Measurements from ENCODE around the gene MMP7. TPM values are rescaled to one million over a fixed set of nuclear protein-coding genes. Genes with fewer than 3 reads are reported as not detected.
A peak's percentile ranks its signal among the peaks of the same experiment; 100 is the strongest.

The MMP7 gene
- total and polyA plus RNA-seq, 7 experiments from 2014 or later: not detected

- Histone ChIP-seq H3K27ac (ENCODE audit: low read depth, low read length) (peak overlapping the region; percentile 24), H3K36me3 (ENCODE audit: control insufficient read depth in 2 of 3, insufficient read depth in 3 of 3, low read length in 3 of 3) (no peaks in the 10 kb centered on the region), H3K4me1 (ENCODE audit: control insufficient read depth in 2 of 2, insufficient read depth in 2 of 2, low read length in 2 of 2) (peaks cover 21 to 28% of the 10 kb centered on the region in 2 donors), H3K4me3 (ENCODE audit: low read length) (peak overlapping the region; percentile 34), H3K27me3 (ENCODE audit: control insufficient read depth in 2 of 2, insufficient read depth in 2 of 2, low read length in 2 of 2) (no peaks in the 10 kb centered on the region), H3K9me3 (ENCODE audit: control insufficient read depth in 2 of 3, low read length in 3 of 3) (no peaks in the 10 kb centered on the region)
- ATAC-seq (peak; percentile 62), DNase-seq (peak in 6 of 9 donors; percentile 7 to 33 (median 27))
- peak overlapping the region in 8 of 10 donors; percentile 1 to 79 (median 62) for H3K4me3 Mint-ChIP-seq
- H3K36me3 Mint-ChIP-seq: peaks cover 0 to 8% (median 0%) of the 10 kb centered on the region in 5 donors
- H3K27me3 Mint-ChIP-seq: peaks cover 0 to 2% (median 0%) of the 10 kb centered on the region in 5 donors
- peaks cover 27 to 50% (median 45%) of the 10 kb centered on the region in 7 donors for H3K4me1 Mint-ChIP-seq
- peaks cover 0 to 2% (median 0%) of the 10 kb centered on the region in 11 donors for H3K9me3 Mint-ChIP-seq
- ChIA-PET POLR2A (interaction anchor here (0.6 to 1.0 kb wide), 2 partner anchors 108 to 217 kb away, joined by 3 read pairs; no protein-coding TSS in a partner anchor), CTCF (interaction anchor here (0.7 to 1.8 kb wide), 3 partner anchors 47 to 266 kb away, joined by 3 to 4 read pairs (median 3); no protein-coding TSS in a partner anchor)
- peak overlapping the region; percentile 48 to 89 (median 77) for H3K27ac Mint-ChIP-seq
- intact Hi-C loops (cut with micrococcal nuclease): loop anchor here (1.0 to 5.0 kb wide), 6 partner anchors 17 to 243 kb away; partner anchors contain the start of genes BIRC2 (in 1 of the 2), BIRC3 (in 1 of the 2) and TMEM123 (in 1 of the 2)
Observed at GRCh38 chr11:102559839-102560238, 29.3 kb upstream of the MMP7 start.

GRCh38 chr11:102555091-102555490 is 24.5 kb upstream of the MMP7 start:
- ChIA-PET CTCF (no interaction called here), POLR2A (no interaction called here)
- H3K4me1 ChIP-seq (ENCODE audit: control insufficient read depth in 2 of 2, insufficient read depth in 2 of 2, low read length in 2 of 2): peaks cover 6 to 11% of the 10 kb centered on the region in 2 donors
- H3K27ac ChIP-seq (ENCODE audit: low read depth, low read length): no peak overlapping the region
- DNase-seq (no peak), ATAC-seq (no peak)
- H3K36me3 ChIP-seq (ENCODE audit: control insufficient read depth in 2 of 3, insufficient read depth in 3 of 3, low read length in 3 of 3): no peaks in the 10 kb centered on the region
- Mint-ChIP-seq H3K36me3 (peaks cover 0 to 5% (median 0%) of the 10 kb centered on the region in 5 donors), H3K4me1 (peaks cover 8 to 13% (median 12%) of the 10 kb centered on the region in 7 donors), H3K27me3 (peaks cover 0 to 9% (median 0%) of the 10 kb centered on the region in 5 donors), H3K27ac (no peak overlapping the region), H3K4me3 (no peak overlapping the region), H3K9me3 (peaks cover 0 to 2% (median 0%) of the 10 kb centered on the region in 11 donors)
- intact Hi-C loops (cut with micrococcal nuclease): no loop called here
- no peaks in the 10 kb centered on the region for H3K27me3 ChIP-seq (ENCODE audit: control insufficient read depth in 2 of 2, insufficient read depth in 2 of 2, low read length in 2 of 2)
- H3K4me3 ChIP-seq (ENCODE audit: low read length): no peak overlapping the region
- no peaks in the 10 kb centered on the region for H3K9me3 ChIP-seq (ENCODE audit: control insufficient read depth in 2 of 3, low read length in 3 of 3)

GRCh38 chr11:102553835-102554282 is 23.3 kb upstream of the MMP7 start:
- Mint-ChIP-seq H3K4me1 (peaks cover 0 to under 1% (median 0%) of the 10 kb centered on the region in 7 donors), H3K27me3 (peaks cover 0 to 9% (median 0%) of the 10 kb centered on the region in 5 donors), H3K27ac (no peak overlapping the region), H3K4me3 (no peak overlapping the region), H3K36me3 (peaks cover 0 to 2% (median 0%) of the 10 kb centered on the region in 5 donors), H3K9me3 (peaks cover 0 to 2% (median 0%) of the 10 kb centered on the region in 11 donors)
- ChIA-PET POLR2A (no interaction called here), CTCF (no interaction called here)
- DNase-seq: no peak
- Histone ChIP-seq H3K27ac (ENCODE audit: low read depth, low read length) (no peak overlapping the region), H3K4me3 (ENCODE audit: low read length) (no peak overlapping the region), H3K4me1 (ENCODE audit: control insufficient read depth in 2 of 2, insufficient read depth in 2 of 2, low read length in 2 of 2) (no peaks in the 10 kb centered on the region), H3K27me3 (ENCODE audit: control insufficient read depth in 2 of 2, insufficient read depth in 2 of 2, low read length in 2 of 2) (no peaks in the 10 kb centered on the region), H3K36me3 (ENCODE audit: control insufficient read depth in 2 of 3, insufficient read depth in 3 of 3, low read length in 3 of 3) (no peaks in the 10 kb centered on the region), H3K9me3 (ENCODE audit: control insufficient read depth in 2 of 3, low read length in 3 of 3) (no peaks in the 10 kb centered on the region)
- ATAC-seq: no peak
- intact Hi-C loops (cut with micrococcal nuclease): no loop called here

- CTCF ChIA-PET: no interaction called here
- intact Hi-C loops (cut with micrococcal nuclease): no loop called here
- no peaks in the 10 kb centered on the region for H3K4me1 Mint-ChIP-seq
- DNase-seq (no peak), ATAC-seq (no peak)
- no peak overlapping the region for H3K4me3 ChIP-seq (ENCODE audit: low read length)
- H3K27me3 Mint-ChIP-seq: peaks cover 0 to 12% (median 0%) of the 10 kb centered on the region in 5 donors
- H3K9me3 ChIP-seq (ENCODE audit: control insufficient read depth in 2 of 3, low read length in 3 of 3): no peaks in the 10 kb centered on the region
- POLR2A ChIA-PET: interaction anchor here (0.6 kb wide), 2 partner anchors 19 to 263 kb away, joined by 3 to 4 read pairs; no protein-coding TSS in a partner anchor
- H3K9me3 Mint-ChIP-seq: no peaks in the 10 kb centered on the region
- H3K4me3 Mint-ChIP-seq: no peak overlapping the region
- no peak overlapping the region for H3K27ac ChIP-seq (ENCODE audit: low read depth, low read length)
- no peaks in the 10 kb centered on the region for H3K36me3 ChIP-seq (ENCODE audit: control insufficient read depth in 2 of 3, insufficient read depth in 3 of 3, low read length in 3 of 3)
- H3K27me3 ChIP-seq (ENCODE audit: control insufficient read depth in 2 of 2, insufficient read depth in 2 of 2, low read length in 2 of 2): no peaks in the 10 kb centered on the region
- H3K4me1 ChIP-seq (ENCODE audit: control insufficient read depth in 2 of 2, insufficient read depth in 2 of 2, low read length in 2 of 2): no peaks in the 10 kb centered on the region
- H3K27ac Mint-ChIP-seq: peak overlapping the region in 1 of 9 donors; percentile 4
- peaks cover 0 to 2% (median 0%) of the 10 kb centered on the region in 5 donors for H3K36me3 Mint-ChIP-seq
Observed at GRCh38 chr11:102552447-102553194, 22.1 kb upstream of the MMP7 start.

- peaks cover 0 to 2% (median 0%) of the 10 kb centered on the region in 7 donors for H3K4me1 Mint-ChIP-seq
- ChIA-PET CTCF (no interaction called here), POLR2A (interaction anchor here (0.6 kb wide), 1 partner anchor 262 kb away, joined by 3 read pairs; no protein-coding TSS in a partner anchor)
- ATAC-seq (no peak), DNase-seq (no peak)
- H3K27ac Mint-ChIP-seq: no peak overlapping the region
- Histone ChIP-seq H3K4me3 (ENCODE audit: low read length) (no peak overlapping the region), H3K27me3 (ENCODE audit: control insufficient read depth in 2 of 2, insufficient read depth in 2 of 2, low read length in 2 of 2) (no peaks in the 10 kb centered on the region), H3K9me3 (ENCODE audit: control insufficient read depth in 2 of 3, low read length in 3 of 3) (no peaks in the 10 kb centered on the region), H3K36me3 (ENCODE audit: control insufficient read depth in 2 of 3, insufficient read depth in 3 of 3, low read length in 3 of 3) (no peaks in the 10 kb centered on the region), H3K4me1 (ENCODE audit: control insufficient read depth in 2 of 2, insufficient read depth in 2 of 2, low read length in 2 of 2) (no peaks in the 10 kb centered on the region), H3K27ac (ENCODE audit: low read depth, low read length) (no peak overlapping the region)
- peaks cover 0 to 2% (median 0%) of the 10 kb centered on the region in 5 donors for H3K36me3 Mint-ChIP-seq
- peaks cover 0 to 12% (median 0%) of the 10 kb centered on the region in 5 donors for H3K27me3 Mint-ChIP-seq
- no peaks in the 10 kb centered on the region for H3K9me3 Mint-ChIP-seq
- intact Hi-C loops (cut with micrococcal nuclease): no loop called here
- H3K4me3 Mint-ChIP-seq: no peak overlapping the region
Observed at GRCh38 chr11:102552020-102552419, 21.5 kb upstream of the MMP7 start.

- H3K4me1 Mint-ChIP-seq: peaks cover 0 to 5% (median 0%) of the 10 kb centered on the region in 7 donors
- no peak for DNase-seq
- H3K4me3 Mint-ChIP-seq: no peak overlapping the region
- no peak for ATAC-seq
- no peaks in the 10 kb centered on the region for H3K4me1 ChIP-seq (ENCODE audit: control insufficient read depth in 2 of 2, insufficient read depth in 2 of 2, low read length in 2 of 2)
- H3K27me3 Mint-ChIP-seq: peaks cover 0 to 10% (median 0%) of the 10 kb centered on the region in 5 donors
- no peaks in the 10 kb centered on the region for H3K36me3 Mint-ChIP-seq
- H3K9me3 Mint-ChIP-seq: no peaks in the 10 kb centered on the region
- H3K4me3 ChIP-seq (ENCODE audit: low read length): no peak overlapping the region
- ChIA-PET POLR2A (interaction anchor here (0.5 to 0.6 kb wide), 2 partner anchors 59 to 276 kb away, joined by 3 to 9 read pairs; no protein-coding TSS in a partner anchor), CTCF (no interaction called here)
- H3K27ac ChIP-seq (ENCODE audit: low read depth, low read length): no peak overlapping the region
- H3K36me3 ChIP-seq (ENCODE audit: control insufficient read depth in 2 of 3, insufficient read depth in 3 of 3, low read length in 3 of 3): no peaks in the 10 kb centered on the region
- intact Hi-C loops (cut with micrococcal nuclease): no loop called here
- H3K27me3 ChIP-seq (ENCODE audit: control insufficient read depth in 2 of 2, insufficient read depth in 2 of 2, low read length in 2 of 2): no peaks in the 10 kb centered on the region
- H3K27ac Mint-ChIP-seq: no peak overlapping the region
- H3K9me3 ChIP-seq (ENCODE audit: control insufficient read depth in 2 of 3, low read length in 3 of 3): no peaks in the 10 kb centered on the region
Observed at GRCh38 chr11:102551169-102551781, 20.7 kb upstream of the MMP7 start.
